Activated T-cell treated with anti-CD3 and anti-CD28 coated beads for 24 hours (primary cell): ENCODE data around the gene ITPRIP.

Experiments
- DNase-seq: peaks from one replicate; pipeline ENCODE4 v3.0.0-alpha.2; 2020; ENCODE audit warnings: low read depth

ITPRIP gene

GRCh38 chr10:104279550-104280259, 58.6 kb downstream of the ITPRIP start:
- no peak for DNase-seq

GRCh38 chr10:104277785-104278184, 60.5 kb downstream of the ITPRIP start:
- no peak for DNase-seq

GRCh38 chr10:104276192-104276591, 62.1 kb downstream of the ITPRIP start:
- no peak for DNase-seq

GRCh38 chr10:104274762-104275721, 63.2 kb downstream of the ITPRIP start:
- no peak for DNase-seq

DNA sequence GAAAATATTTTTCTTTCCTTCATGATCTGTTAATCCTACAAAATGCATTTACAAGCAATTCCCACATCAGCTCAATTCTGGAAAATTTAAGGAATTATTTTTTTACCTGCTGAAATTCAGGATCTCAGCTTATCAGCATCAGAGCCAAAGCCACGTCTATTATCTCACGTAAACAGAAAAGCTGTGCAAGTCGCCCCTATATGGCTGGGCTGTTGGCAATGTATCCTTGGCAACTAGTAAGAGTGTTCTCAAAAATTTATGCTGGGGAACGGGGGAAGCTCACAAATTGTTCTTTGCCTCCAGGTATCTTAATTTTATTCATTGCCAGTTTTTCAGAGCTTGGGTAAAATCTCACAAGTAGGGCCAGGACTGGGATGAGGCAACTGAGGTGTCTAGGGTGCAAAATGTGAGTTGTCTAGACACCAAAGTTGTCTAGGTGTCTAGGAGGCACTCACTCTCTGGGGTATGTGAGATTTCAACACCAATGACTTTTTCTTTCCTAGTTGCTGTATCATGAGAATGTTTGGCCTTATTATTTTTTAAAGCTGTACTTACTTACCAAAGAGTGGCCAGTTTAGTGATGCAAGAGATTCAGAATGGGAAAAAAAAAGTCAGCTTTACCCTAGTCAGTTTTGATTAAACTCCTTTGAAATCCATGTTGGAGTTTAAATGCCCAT, 64.2 kb downstream of the ITPRIP start:
- DNase-seq: no peak

DNA sequence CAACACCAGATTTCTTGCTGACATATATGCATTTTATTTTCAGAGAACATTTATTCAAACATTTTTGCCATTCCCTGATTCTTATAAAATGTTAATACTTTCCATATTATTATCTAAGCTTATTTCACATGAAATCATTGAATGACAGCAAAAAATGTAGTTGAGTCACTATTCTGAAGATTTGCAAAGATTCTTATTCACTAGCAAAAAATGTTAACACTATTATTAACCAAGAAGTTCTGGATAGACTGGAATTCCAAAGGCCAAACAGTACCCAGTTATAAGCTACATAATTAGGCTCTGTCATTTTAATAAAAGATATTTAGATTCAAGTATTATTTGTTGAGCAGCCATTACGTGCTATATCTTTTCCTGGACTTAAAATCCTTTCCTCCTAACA, 65.0 kb downstream of the ITPRIP start:
- no peak for DNase-seq

GRCh38 chr10:104268713-104269645, 69.3 kb downstream of the ITPRIP start, which contains the start of gene GSTO2:
TSS of gene GSTO2 (plus strand) at chr10:104269184. CDS start at chr10:104274916, 5,732 bp downstream.
- DNase-seq: peak; percentile 97

DNA sequence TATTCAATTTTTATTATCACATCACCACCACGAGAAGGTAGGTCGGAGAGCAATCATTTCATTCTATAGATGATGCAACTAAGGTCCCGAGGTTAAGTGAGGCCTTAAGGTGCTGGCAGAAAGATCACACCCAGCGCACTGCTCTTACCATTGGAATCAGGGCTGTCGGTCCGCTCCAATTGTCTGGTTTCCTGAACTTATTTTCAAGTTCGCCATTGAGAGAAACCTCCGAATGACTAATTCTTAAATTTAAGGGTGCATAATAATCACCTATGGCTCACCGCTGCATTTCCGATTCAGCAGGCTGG, 69.9 kb downstream of the ITPRIP start:
- DNase-seq: no peak

DNA sequence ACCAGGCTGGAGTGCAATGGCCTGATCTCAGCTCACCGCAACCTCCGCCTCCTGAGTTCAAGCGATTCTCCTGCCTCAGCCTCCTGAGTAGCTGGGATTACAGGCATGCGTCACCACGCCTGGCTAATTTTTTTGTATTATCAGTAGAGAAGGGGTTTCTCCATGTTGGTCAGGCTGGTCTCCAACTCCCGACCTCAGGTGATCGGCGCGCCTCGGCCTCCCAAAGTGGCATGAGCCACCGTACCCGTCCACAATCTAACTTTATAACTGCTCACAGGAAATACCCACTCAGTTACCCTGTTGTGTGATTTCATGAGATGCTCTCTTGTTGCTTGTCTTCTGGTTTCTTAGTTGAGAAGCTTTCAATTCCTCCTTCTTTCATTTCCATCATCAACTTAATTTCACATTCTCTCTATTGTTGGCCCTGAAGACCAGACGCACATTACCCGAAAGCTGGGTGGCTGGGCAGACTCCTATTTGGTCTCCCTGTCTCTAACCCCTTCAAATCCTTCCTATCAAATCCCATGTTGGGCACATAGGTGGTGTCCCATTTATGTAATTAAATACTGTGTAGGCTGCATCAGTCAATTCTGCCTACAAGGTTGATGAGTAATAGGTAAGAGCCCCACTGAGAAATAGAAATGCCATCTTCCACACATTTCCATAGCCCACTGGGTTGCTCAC, 70.4 kb downstream of the ITPRIP start:
- no peak for DNase-seq

DNA sequence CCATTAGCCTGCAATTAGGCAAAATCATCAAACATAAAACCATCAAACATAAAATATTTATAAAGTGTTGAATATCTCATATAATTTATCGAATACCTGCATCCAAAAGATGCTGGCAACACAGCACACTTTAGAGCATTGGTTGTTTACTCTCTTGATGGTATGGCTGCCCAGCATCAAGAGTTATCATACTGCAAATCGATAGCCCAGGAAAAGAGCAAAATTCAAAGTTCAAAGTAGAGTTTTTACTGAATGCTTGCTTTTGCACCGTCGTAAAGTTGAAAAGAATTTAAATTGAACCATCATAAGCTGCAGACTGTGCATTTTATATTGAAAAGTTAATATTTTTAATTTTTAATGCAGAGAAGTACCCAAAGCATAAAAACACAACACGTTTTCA, 73.5 kb downstream of the ITPRIP start:
- no peak for DNase-seq

DNA sequence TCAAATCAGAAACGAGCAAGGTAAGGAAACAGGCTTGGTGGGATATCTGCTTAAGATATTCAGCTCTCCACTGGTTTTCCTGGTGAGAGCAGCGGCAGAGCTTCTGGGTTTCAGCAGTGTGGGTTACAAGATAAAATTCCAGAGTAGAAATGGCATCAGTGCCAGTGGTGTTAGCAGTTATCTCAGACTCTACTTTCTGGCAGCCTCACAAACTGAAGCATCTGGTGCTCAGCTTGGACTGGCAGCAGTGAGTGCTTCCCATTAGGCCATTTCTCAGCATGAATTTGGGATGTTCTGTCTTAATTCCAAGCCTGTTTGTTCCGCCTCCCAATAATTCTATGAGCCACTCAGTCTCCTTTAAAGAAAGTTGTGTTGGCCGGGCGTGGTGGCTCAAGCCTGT, 76.2 kb downstream of the ITPRIP start:
- DNase-seq: no peak

- no peak for DNase-seq
These were observed 77.5 kb downstream of the ITPRIP start for GRCh38 chr10:104260775-104261115.

GRCh38 chr10:104259999-104260774, 78.1 kb downstream of the ITPRIP start:
- DNase-seq: no peak
